ENCODE results near the gene TSPAN18. TPM values are rescaled to one million over a fixed set of nuclear protein-coding genes. Genes with fewer than 3 reads are reported as not detected.

TSPAN18 gene
- total RNA-seq, 1 experiment from 2014 or later: 2.8 TPM

GRCh38 chr11:44805596-44805995 lies 78.8 kb downstream of the TSPAN18 start:
- no TSS peak for BruUV-seq (replicated peaks)
- ChIA-PET POLR2A (ENCODE audit: low non-redundant PET) (no interaction called here), CTCF (no interaction called here)
- Histone ChIP-seq H3K4me1 (ENCODE audit: insufficient read depth, low read length, poor library complexity, severe bottlenecking) (peaks cover 6% of the 10 kb centered on the region), H3K36me3 (ENCODE audit: insufficient read depth, low read length, poor library complexity, severe bottlenecking) (no peaks in the 10 kb centered on the region), H3K4me3 (ENCODE audit: low read depth, low read length, poor library complexity, severe bottlenecking) (no peak overlapping the region), H3K27ac (ENCODE audit: low read depth, low read length, poor library complexity, severe bottlenecking) (no peak overlapping the region), H3K27me3 (replicated peaks; ENCODE audit: insufficient read depth, low read depth, low read length, poor library complexity) (no peaks in the 10 kb centered on the region), H3K9me3 (ENCODE audit: low read depth, low read length, poor library complexity, severe bottlenecking) (no peaks in the 10 kb centered on the region)
- TF ChIP-seq, protein P1, sequence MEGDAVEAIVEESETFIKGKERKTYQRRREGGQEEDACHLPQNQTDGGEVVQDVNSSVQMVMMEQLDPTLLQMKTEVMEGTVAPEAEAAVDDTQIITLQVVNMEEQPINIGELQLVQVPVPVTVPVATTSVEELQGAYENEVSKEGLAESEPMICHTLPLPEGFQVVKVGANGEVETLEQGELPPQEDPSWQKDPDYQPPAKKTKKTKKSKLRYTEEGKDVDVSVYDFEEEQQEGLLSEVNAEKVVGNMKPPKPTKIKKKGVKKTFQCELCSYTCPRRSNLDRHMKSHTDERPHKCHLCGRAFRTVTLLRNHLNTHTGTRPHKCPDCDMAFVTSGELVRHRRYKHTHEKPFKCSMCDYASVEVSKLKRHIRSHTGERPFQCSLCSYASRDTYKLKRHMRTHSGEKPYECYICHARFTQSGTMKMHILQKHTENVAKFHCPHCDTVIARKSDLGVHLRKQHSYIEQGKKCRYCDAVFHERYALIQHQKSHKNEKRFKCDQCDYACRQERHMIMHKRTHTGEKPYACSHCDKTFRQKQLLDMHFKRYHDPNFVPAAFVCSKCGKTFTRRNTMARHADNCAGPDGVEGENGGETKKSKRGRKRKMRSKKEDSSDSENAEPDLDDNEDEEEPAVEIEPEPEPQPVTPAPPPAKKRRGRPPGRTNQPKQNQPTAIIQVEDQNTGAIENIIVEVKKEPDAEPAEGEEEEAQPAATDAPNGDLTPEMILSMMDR (conservative IDR thresholded peaks at IDR 0.05; ENCODE audit: low read depth, low read length): no peak
- TF ChIP-seq EZH2 (IDR thresholded peaks at IDR 0.05; ENCODE audit: borderline replicate concordance, low read depth, low read length, poor library complexity, severe bottlenecking): no peak
- no peak for DNase-seq (ENCODE audit: low spot score)
- intact Hi-C loops (cut with micrococcal nuclease; ENCODE audit: unreplicated experiment): no loop called here

DNA sequence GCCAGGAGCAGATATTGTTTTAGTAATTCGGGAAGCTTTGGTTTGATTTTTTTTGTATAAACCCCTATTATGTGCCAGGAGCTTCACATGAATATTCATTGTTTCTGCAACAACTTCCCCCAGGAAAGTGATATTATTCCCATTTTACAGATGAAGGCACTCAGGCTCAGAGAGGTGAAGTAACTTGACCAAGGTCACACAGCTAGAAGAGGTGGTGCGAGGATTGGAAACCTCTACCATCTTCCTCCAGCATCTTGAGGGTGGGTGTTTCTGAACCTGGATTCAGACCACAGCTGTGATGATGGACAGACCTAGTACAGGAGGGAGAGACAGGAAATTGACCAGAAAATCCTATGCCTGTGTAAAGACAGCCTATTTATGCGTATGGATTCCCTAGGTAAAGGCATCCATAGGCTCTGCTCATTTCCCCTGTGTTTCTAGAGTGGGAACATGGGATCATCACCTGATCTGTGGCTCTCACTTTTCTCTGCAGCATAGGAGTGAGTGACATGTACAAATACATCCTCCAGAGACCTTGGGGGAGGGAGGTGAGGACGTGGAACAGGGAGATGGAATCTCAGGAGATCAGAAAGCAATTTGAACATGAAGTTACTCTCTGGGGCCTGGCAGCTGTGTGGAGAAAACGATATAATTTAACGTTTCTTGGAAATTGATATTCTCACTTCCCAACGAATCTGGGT lies 81.4 kb downstream of the TSPAN18 start:
- DNase-seq (ENCODE audit: low spot score): no peak
- Histone ChIP-seq H3K36me3 (ENCODE audit: insufficient read depth, low read length, poor library complexity, severe bottlenecking) (no peaks in the 10 kb centered on the region), H3K4me1 (ENCODE audit: insufficient read depth, low read length, poor library complexity, severe bottlenecking) (no peaks in the 10 kb centered on the region), H3K27ac (ENCODE audit: low read depth, low read length, poor library complexity, severe bottlenecking) (no peak overlapping the region), H3K9me3 (ENCODE audit: low read depth, low read length, poor library complexity, severe bottlenecking) (no peaks in the 10 kb centered on the region), H3K4me3 (ENCODE audit: low read depth, low read length, poor library complexity, severe bottlenecking) (no peak overlapping the region), H3K27me3 (replicated peaks; ENCODE audit: insufficient read depth, low read depth, low read length, poor library complexity) (no peaks in the 10 kb centered on the region)
- BruUV-seq (replicated peaks): no TSS peak
- TF ChIP-seq, protein P1 (conservative IDR thresholded peaks at IDR 0.05; ENCODE audit: low read depth, low read length): no peak
- no peak for TF ChIP-seq EZH2 (IDR thresholded peaks at IDR 0.05; ENCODE audit: borderline replicate concordance, low read depth, low read length, poor library complexity, severe bottlenecking)
- CTCF ChIA-PET: no interaction called here
- POLR2A ChIA-PET (ENCODE audit: low non-redundant PET): no interaction called here
- intact Hi-C loops (cut with micrococcal nuclease; ENCODE audit: unreplicated experiment): no loop called here

DNA sequence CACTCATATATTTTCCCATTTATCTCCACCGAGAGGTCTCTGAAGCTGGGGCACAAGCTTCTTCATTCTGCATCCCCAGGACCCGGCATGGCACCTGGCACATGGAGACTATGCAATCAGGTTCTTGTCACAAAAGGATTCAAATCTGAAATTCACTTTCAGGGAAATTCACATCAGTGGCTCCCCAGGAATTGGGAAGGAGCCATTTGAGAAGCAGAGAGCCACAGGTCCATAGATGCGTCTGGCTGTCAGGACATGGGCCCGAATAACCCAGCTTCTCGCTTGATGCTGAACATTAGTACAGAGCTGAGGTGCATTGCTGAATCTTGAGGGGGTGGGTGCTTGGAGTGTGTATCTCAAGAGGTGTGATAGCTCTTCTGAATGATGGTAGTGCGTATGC lies 82.5 kb downstream of the TSPAN18 start:
- DNase-seq (ENCODE audit: low spot score): no peak
- H3K4me1 ChIP-seq (ENCODE audit: insufficient read depth, low read length, poor library complexity, severe bottlenecking): no peaks in the 10 kb centered on the region
- no peak overlapping the region for H3K4me3 ChIP-seq (ENCODE audit: low read depth, low read length, poor library complexity, severe bottlenecking)
- CTCF ChIA-PET: no interaction called here
- intact Hi-C loops (cut with micrococcal nuclease; ENCODE audit: unreplicated experiment): no loop called here
- no TSS peak for BruUV-seq (replicated peaks)
- H3K27me3 ChIP-seq (replicated peaks; ENCODE audit: insufficient read depth, low read depth, low read length, poor library complexity): no peaks in the 10 kb centered on the region
- POLR2A ChIA-PET (ENCODE audit: low non-redundant PET): no interaction called here
- no peaks in the 10 kb centered on the region for H3K36me3 ChIP-seq (ENCODE audit: insufficient read depth, low read length, poor library complexity, severe bottlenecking)
- TF ChIP-seq, protein P1 (conservative IDR thresholded peaks at IDR 0.05; ENCODE audit: low read depth, low read length): no peak
- no peak for TF ChIP-seq EZH2 (IDR thresholded peaks at IDR 0.05; ENCODE audit: borderline replicate concordance, low read depth, low read length, poor library complexity, severe bottlenecking)
- no peak overlapping the region for H3K27ac ChIP-seq (ENCODE audit: low read depth, low read length, poor library complexity, severe bottlenecking)
- no peaks in the 10 kb centered on the region for H3K9me3 ChIP-seq (ENCODE audit: low read depth, low read length, poor library complexity, severe bottlenecking)

Measured in A673 (cell line).